ENCODE results near the gene FAM221B. TPM values are rescaled to one million over a fixed set of nuclear protein-coding genes. Genes with fewer than 3 reads are reported as not detected.

FAM221B gene
- total RNA-seq, 1 experiment from 2014 or later, result not detected

GRCh38 chr9:35800530-35800929 is 28.0 kb downstream of the FAM221B start:
- H3K9me3 ChIP-seq (replicated peaks), result no peaks in the 10 kb centered on the region
- H3K4me3 ChIP-seq, result no peak overlapping the region
- no peaks in the 10 kb centered on the region for H3K27me3 ChIP-seq (replicated peaks)
- H3K27ac ChIP-seq, result no peak overlapping the region
- peaks cover 38% of the 10 kb centered on the region for H3K4me1 ChIP-seq (replicated peaks)
- DNase-seq (ENCODE audit: low read depth in 1 of 2, low spot score in 2 of 2), result no peak
- H3K36me3 ChIP-seq, result 0 out of 2 replicates have a peak, but pooled peaks cover 3% of the 10 kb centered on the region

GRCh38 chr9:35798658-35799374 is 29.7 kb downstream of the FAM221B start:
- peak overlapping the region; percentile 49 for H3K27ac ChIP-seq
- no peak overlapping the region for H3K4me3 ChIP-seq
- no peaks in the 10 kb centered on the region for H3K27me3 ChIP-seq (replicated peaks)
- peak; percentile 61 to 80 for DNase-seq (ENCODE audit: low read depth in 1 of 2, low spot score in 2 of 2)
- no peaks in the 10 kb centered on the region for H3K9me3 ChIP-seq (replicated peaks)
- 0 out of 2 replicates have a peak, but pooled peaks cover 3% of the 10 kb centered on the region for H3K36me3 ChIP-seq
- peaks cover 55% of the 10 kb centered on the region for H3K4me1 ChIP-seq (replicated peaks)

GRCh38 chr9:35797311-35798109 is 31.0 kb downstream of the FAM221B start:
- DNase-seq (ENCODE audit: low read depth in 1 of 2, low spot score in 2 of 2), result no peak
- peak overlapping the region; percentile 4 for H3K27ac ChIP-seq
- H3K4me1 ChIP-seq (replicated peaks), result peaks cover 62% of the 10 kb centered on the region
- H3K27me3 ChIP-seq (replicated peaks), result no peaks in the 10 kb centered on the region
- no peak overlapping the region for H3K4me3 ChIP-seq
- H3K9me3 ChIP-seq (replicated peaks), result no peaks in the 10 kb centered on the region
- H3K36me3 ChIP-seq, result 0 out of 2 replicates have a peak, but pooled peaks cover under 1% of the 10 kb centered on the region

- no peaks in the 10 kb centered on the region for H3K27me3 ChIP-seq (replicated peaks)
- H3K36me3 ChIP-seq, result no peaks in the 10 kb centered on the region
- peak overlapping the region; percentile 70 for H3K27ac ChIP-seq
- peak in 1 of 2 experiments; percentile 47 for DNase-seq (ENCODE audit: low read depth in 1 of 2, low spot score in 2 of 2)
- peaks cover 69% of the 10 kb centered on the region for H3K4me1 ChIP-seq (replicated peaks)
- H3K9me3 ChIP-seq (replicated peaks), result no peaks in the 10 kb centered on the region
- H3K4me3 ChIP-seq, result no peak overlapping the region
Measured at GRCh38 chr9:35795695-35796094, 32.8 kb downstream of the FAM221B start.

- no peak for DNase-seq (ENCODE audit: low read depth in 1 of 2, low spot score in 2 of 2)
- no peaks in the 10 kb centered on the region for H3K9me3 ChIP-seq (replicated peaks)
- H3K4me3 ChIP-seq, result no peak overlapping the region
- H3K36me3 ChIP-seq, result no peaks in the 10 kb centered on the region
- H3K4me1 ChIP-seq (replicated peaks), result peaks cover 65% of the 10 kb centered on the region
- no peaks in the 10 kb centered on the region for H3K27me3 ChIP-seq (replicated peaks)
- H3K27ac ChIP-seq, result no peak overlapping the region
Measured at GRCh38 chr9:35793461-35793860, 35.1 kb downstream of the FAM221B start.

- no peak for DNase-seq (ENCODE audit: low read depth in 1 of 2, low spot score in 2 of 2)
- Histone ChIP-seq H3K9me3 (replicated peaks) (no peaks in the 10 kb centered on the region), H3K4me1 (replicated peaks) (peaks cover 58% of the 10 kb centered on the region)
Measured at GRCh38 chr9:35792826-35793225, 35.7 kb downstream of the FAM221B start.

GRCh38 chr9:35792024-35792813 is 36.3 kb downstream of the FAM221B start:
- Histone ChIP-seq H3K4me1 (replicated peaks) (peaks cover 53% of the 10 kb centered on the region), H3K4me3 (peak overlapping the region; percentile 47), H3K27me3 (replicated peaks) (no peaks in the 10 kb centered on the region), H3K36me3 (no peaks in the 10 kb centered on the region), H3K27ac (no peak overlapping the region), H3K9me3 (replicated peaks) (no peaks in the 10 kb centered on the region)
- DNase-seq (ENCODE audit: low read depth in 1 of 2, low spot score in 2 of 2), result no peak

More at GRCh38 chr9:35792826-35793225, 35.7 kb downstream of the FAM221B start:
- Histone ChIP-seq H3K27ac (no peak overlapping the region), H3K4me3 (no peak overlapping the region), H3K36me3 (no peaks in the 10 kb centered on the region), H3K27me3 (replicated peaks) (no peaks in the 10 kb centered on the region)

- DNase-seq (ENCODE audit: low read depth in 1 of 2, low spot score in 2 of 2), result peak in 1 of 2 experiments; percentile 20
- H3K4me3 ChIP-seq, result peak within 1 kb of the TSS; percentile 47
Measured at GRCh38 chr9:35791297-35791921, 37.1 kb downstream of the FAM221B start, which contains the start of gene NPR2. Gene NPR2 (plus strand): TSS chr9:35791591. CDS start chr9:35792409, 818 bp downstream.

GRCh38 chr9:35790385-35791296 is 37.9 kb downstream of the FAM221B start:
- H3K27ac ChIP-seq, result no peak overlapping the region
- H3K9me3 ChIP-seq (replicated peaks), result no peaks in the 10 kb centered on the region
- no peak overlapping the region for H3K4me3 ChIP-seq
- no peaks in the 10 kb centered on the region for H3K27me3 ChIP-seq (replicated peaks)
- peaks cover 37% of the 10 kb centered on the region for H3K4me1 ChIP-seq (replicated peaks)
- H3K36me3 ChIP-seq, result no peaks in the 10 kb centered on the region
- DNase-seq (ENCODE audit: low read depth in 1 of 2, low spot score in 2 of 2), result peak; percentile 58 to 74

More at GRCh38 chr9:35791297-35791921, 37.1 kb downstream of the FAM221B start, which contains the start of gene NPR2:
- H3K27me3 ChIP-seq (replicated peaks), result no peaks in the 10 kb centered on the region
- peaks cover 45% of the 10 kb centered on the region for H3K4me1 ChIP-seq (replicated peaks)
- H3K36me3 ChIP-seq, result no peaks in the 10 kb centered on the region
- no peaks in the 10 kb centered on the region for H3K9me3 ChIP-seq (replicated peaks)
- H3K27ac ChIP-seq, result peak within 1 kb of the TSS; percentile 61; the same call in 1 of the 2 replicates

GRCh38 chr9:35790025-35790384 is 38.5 kb downstream of the FAM221B start:
- no peaks in the 10 kb centered on the region for H3K27me3 ChIP-seq (replicated peaks)
- H3K4me3 ChIP-seq, result no peak overlapping the region
- H3K36me3 ChIP-seq, result no peaks in the 10 kb centered on the region
- peaks cover 31% of the 10 kb centered on the region for H3K4me1 ChIP-seq (replicated peaks)
- no peak for DNase-seq (ENCODE audit: low read depth in 1 of 2, low spot score in 2 of 2)
- no peaks in the 10 kb centered on the region for H3K9me3 ChIP-seq (replicated peaks)
- H3K27ac ChIP-seq, result no peak overlapping the region

GRCh38 chr9:35789541-35789940 is 39.0 kb downstream of the FAM221B start:
- Histone ChIP-seq H3K4me3 (no peak overlapping the region), H3K27me3 (replicated peaks) (no peaks in the 10 kb centered on the region), H3K4me1 (replicated peaks) (peaks cover 26% of the 10 kb centered on the region), H3K9me3 (replicated peaks) (no peaks in the 10 kb centered on the region), H3K27ac (no peak overlapping the region), H3K36me3 (no peaks in the 10 kb centered on the region)
- no peak for DNase-seq (ENCODE audit: low read depth in 1 of 2, low spot score in 2 of 2)

GRCh38 chr9:35783418-35783817 is 45.1 kb downstream of the FAM221B start:
- no peaks in the 10 kb centered on the region for H3K4me1 ChIP-seq (replicated peaks)
- H3K27me3 ChIP-seq (replicated peaks), result no peaks in the 10 kb centered on the region
- no peak overlapping the region for H3K4me3 ChIP-seq
- H3K36me3 ChIP-seq, result no peaks in the 10 kb centered on the region
- DNase-seq (ENCODE audit: low read depth in 1 of 2, low spot score in 2 of 2), result no peak
- H3K9me3 ChIP-seq (replicated peaks), result no peaks in the 10 kb centered on the region
- no peak overlapping the region for H3K27ac ChIP-seq

Measured in SJSA1 (cell line).